SU-DHL-6 (cell line): ENCODE measurements around the gene BCAS3.

Experiments used
- H2AFZ ChIP-seq: fragments of 200-600 bp; sonication (generic); 2 replicates; pipeline ENCODE4 v1.6.1; 2014; ENCODE audit warnings: low read depth, mild to moderate bottlenecking, moderate library complexity, mixed read lengths, antibody characterized with exemption, low read length; ENCODE audit not compliant: severe bottlenecking
- H3F3A ChIP-seq: fragments of 200-600 bp; shearing (Covaris generic); 2 replicates; pipeline ENCODE4 v1.6.0; 2016; ENCODE audit warnings: antibody characterized with exemption, mild to moderate bottlenecking; ENCODE audit not compliant: insufficient read depth
- H3K27ac ChIP-seq: fragments of 200-600 bp; sonication (generic); 2 replicates; pipeline ENCODE4 v1.5.1; 2016; ENCODE audit warnings: low read depth, mild to moderate bottlenecking, low read length, moderate library complexity, mixed read lengths
- H3K27me3 ChIP-seq: fragments of 200-600 bp; sonication (generic), shearing (Covaris generic); 2 replicates; pipeline ENCODE4 v1.6.0; 2014; ENCODE audit warnings: mild to moderate bottlenecking, low read length
- H3K36me3 ChIP-seq: fragments of 200-600 bp; sonication (generic); 2 replicates; pipeline ENCODE4 v1.6.1; 2014; ENCODE audit warnings: mild to moderate bottlenecking, low read length, mixed read lengths
- H3K4me2 ChIP-seq: fragments of 300-600, 200-600 bp; shearing (Covaris generic), sonication (generic); 2 replicates; pipeline ENCODE4 v1.6.0; 2014; ENCODE audit warnings: low read length, low read depth, mild to moderate bottlenecking; ENCODE audit not compliant: poor library complexity, severe bottlenecking
- H3K4me3 ChIP-seq: fragments of 200-600 bp; sonication (generic); 2 replicates; pipeline ENCODE4 v1.5.1; 2014; ENCODE audit warnings: antibody characterized with exemption, low read length, mild to moderate bottlenecking, mixed read lengths; ENCODE audit not compliant: insufficient read depth, poor library complexity, severe bottlenecking
- H3K79me2 ChIP-seq: fragments of 200-600 bp; sonication (generic); 2 replicates; pipeline ENCODE4 v1.6.1; 2014; ENCODE audit warnings: mild to moderate bottlenecking, low read length, moderate library complexity; ENCODE audit not compliant: insufficient read depth
- H3K9ac ChIP-seq: fragments of 200-600 bp; sonication (generic); 2 replicates; pipeline ENCODE4 v1.7.0; 2014; ENCODE audit warnings: mild to moderate bottlenecking, low read length
- H3K9me2 ChIP-seq: fragments of 200-600 bp; sonication (generic); replicated peaks from 2 replicates; pipeline ENCODE4 v1.6.1; 2014; ENCODE audit warnings: low read length; ENCODE audit not compliant: insufficient read depth
- H3K9me3 ChIP-seq: fragments of 200-600 bp; sonication (generic); 2 replicates; pipeline ENCODE4 v1.6.1; 2014; ENCODE audit warnings: low read length, mixed read lengths; ENCODE audit not compliant: insufficient read depth
- H4K20me1 ChIP-seq: fragments of 200-600 bp; sonication (generic); 2 replicates; pipeline ENCODE4 v1.6.1; 2014; ENCODE audit warnings: low read depth, mild to moderate bottlenecking, antibody characterized with exemption, low read length, moderate library complexity, mixed read lengths
- CTCF ChIP-seq: fragments of 200-600 bp; sonication (generic); IDR thresholded peaks from one replicate; pipeline ENCODE4 v1.5.1; 2017; ENCODE audit warnings: antibody characterized with exemption, mild to moderate bottlenecking, low read length, moderate library complexity; ENCODE audit not compliant: insufficient read depth, poor library complexity, severe bottlenecking
- EZH2phosphoT487 ChIP-seq: fragments of 200-600 bp; sonication (generic), shearing (Covaris generic); conservative IDR thresholded peaks from 2 replicates; pipeline ENCODE4 v1.6.1; 2018; ENCODE audit warnings: mild to moderate bottlenecking, antibody characterized with exemption, low read length, moderate library complexity, mixed read lengths

Gene BCAS3

DNA sequence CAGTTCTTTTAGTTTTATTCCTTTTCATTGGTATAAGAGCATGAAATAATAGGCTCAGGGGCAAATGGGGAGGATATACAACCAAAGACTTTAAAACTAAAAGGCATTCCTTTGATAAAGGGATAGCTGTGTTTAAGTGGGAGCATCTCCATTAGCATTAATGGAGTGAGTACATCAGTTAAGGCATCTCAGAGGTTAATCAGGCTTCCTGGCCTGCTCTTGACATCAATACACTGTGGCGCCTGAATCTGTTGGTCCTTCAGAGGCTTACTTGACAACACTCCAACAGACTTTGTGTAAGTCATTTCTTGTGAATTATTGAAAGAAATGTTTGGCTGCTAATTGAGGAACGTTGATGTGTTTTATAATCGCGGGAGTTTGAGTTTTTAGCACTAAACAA, 230.7 kb downstream of the BCAS3 start:
- Histone ChIP-seq H3K4me3 (no peak overlapping the region), H3K9me2 (no peaks in the 10 kb centered on the region), H3K9me3 (no peaks in the 10 kb centered on the region), H2AFZ (no peak overlapping the region), H3K36me3 (no peaks in the 10 kb centered on the region), H3K4me2 (no peak overlapping the region), H3F3A (no peaks in the 10 kb centered on the region), H3K27me3 (no peaks in the 10 kb centered on the region), H3K79me2 (no peaks in the 10 kb centered on the region), H3K9ac (no peak overlapping the region), H4K20me1 (no peaks in the 10 kb centered on the region), H3K27ac (no peak overlapping the region)
- TF ChIP-seq EZH2phosphoT487 (no peak), CTCF (no peak)

DNA sequence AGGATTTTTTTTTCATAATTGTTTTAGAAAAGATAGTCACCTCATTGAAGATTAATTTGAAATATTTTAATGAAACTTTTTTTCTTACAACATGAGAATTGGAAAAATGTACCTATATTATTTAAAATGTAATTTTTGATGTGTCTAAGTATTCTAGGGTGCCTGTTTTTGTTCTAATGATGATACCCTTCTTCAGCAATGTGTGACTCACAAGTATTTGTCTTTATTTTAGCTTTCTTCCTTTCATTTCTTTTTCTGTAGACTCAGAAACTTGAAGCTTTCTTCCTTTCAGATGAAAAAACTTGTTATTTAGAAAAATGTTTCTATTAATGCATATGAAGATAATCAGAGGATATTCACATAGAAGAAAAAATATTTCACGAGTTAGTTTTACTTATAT, 231.8 kb downstream of the BCAS3 start:
- Histone ChIP-seq H3K9ac (no peak overlapping the region), H3K79me2 (no peaks in the 10 kb centered on the region), H3K4me2 (no peak overlapping the region), H3K9me2 (no peaks in the 10 kb centered on the region), H3F3A (no peaks in the 10 kb centered on the region), H3K27ac (no peak overlapping the region), H2AFZ (no peak overlapping the region), H3K9me3 (no peaks in the 10 kb centered on the region), H3K27me3 (no peaks in the 10 kb centered on the region), H3K36me3 (no peaks in the 10 kb centered on the region), H3K4me3 (no peak overlapping the region), H4K20me1 (no peaks in the 10 kb centered on the region)
- TF ChIP-seq CTCF (no peak), EZH2phosphoT487 (no peak)

GRCh38 chr17:60910415-60910814, 232.8 kb downstream of the BCAS3 start:
- Histone ChIP-seq H3K4me2 (no peak overlapping the region), H3K27me3 (no peaks in the 10 kb centered on the region), H3K9me3 (no peaks in the 10 kb centered on the region), H3F3A (no peaks in the 10 kb centered on the region), H2AFZ (no peak overlapping the region), H3K4me3 (no peak overlapping the region), H3K9ac (no peak overlapping the region), H4K20me1 (no peaks in the 10 kb centered on the region), H3K9me2 (no peaks in the 10 kb centered on the region), H3K36me3 (no peaks in the 10 kb centered on the region), H3K79me2 (no peaks in the 10 kb centered on the region), H3K27ac (no peak overlapping the region)
- TF ChIP-seq CTCF (no peak), EZH2phosphoT487 (no peak)

GRCh38 chr17:60914078-60914477, 236.4 kb downstream of the BCAS3 start:
- H3K27ac ChIP-seq, result no peak overlapping the region
- no peak overlapping the region for H3K4me2 ChIP-seq
- H3K9me2 ChIP-seq, result no peaks in the 10 kb centered on the region
- no peaks in the 10 kb centered on the region for H4K20me1 ChIP-seq
- no peak overlapping the region for H2AFZ ChIP-seq
- no peaks in the 10 kb centered on the region for H3F3A ChIP-seq
- no peaks in the 10 kb centered on the region for H3K9me3 ChIP-seq
- TF ChIP-seq CTCF (no peak), EZH2phosphoT487 (no peak)
- H3K9ac ChIP-seq, result no peak overlapping the region
- H3K36me3 ChIP-seq, result no peaks in the 10 kb centered on the region
- no peak overlapping the region for H3K4me3 ChIP-seq
- no peaks in the 10 kb centered on the region for H3K79me2 ChIP-seq
- H3K27me3 ChIP-seq, result no peaks in the 10 kb centered on the region
